HFF-Myc (cell line): ENCODE measurements around the gene VIM.

ENCODE experiments used
- DNase-seq: peaks from one replicate; pipeline ENCODE4 v3.0.0-alpha.2; 2011; ENCODE audit warnings: low read depth; ENCODE audit errors: extremely low read depth
- H3K4me3 ChIP-seq: replicated peaks from 2 replicates; pipeline ENCODE4 v1.5.1; 2011; ENCODE audit warnings: low read depth, mild to moderate bottlenecking, control low read depth, low read length
- CTCF ChIP-seq: IDR thresholded peaks from 2 replicates; pipeline ENCODE4 v1.5.1; 2012; ENCODE audit warnings: mild to moderate bottlenecking, low read depth, low read length, control low read depth; ENCODE audit errors: missing control alignments

The VIM gene

GRCh38 chr10:17228091-17229015 is at the start of gene VIM:
TSS of gene VIM (plus strand) at chr10:17228241. CDS start at chr10:17229423, 1,182 bp downstream.
- no peak for TF ChIP-seq CTCF
- DNase-seq, result peak; percentile 84

GRCh38 chr10:17179002-17179401 is 49.0 kb upstream of the VIM start:
- H3K4me3 ChIP-seq, result no peak overlapping the region
- TF ChIP-seq CTCF, result no peak
- no peak for DNase-seq

More at GRCh38 chr10:17228091-17229015, at the start of gene VIM:
- H3K4me3 ChIP-seq, result peak within 1 kb of the TSS; percentile 99

GRCh38 chr10:17181110-17181509 is 46.9 kb upstream of the VIM start:
- no peak for TF ChIP-seq CTCF
- H3K4me3 ChIP-seq, result no peak overlapping the region
- DNase-seq, result no peak

GRCh38 chr10:17181751-17182150 is 46.3 kb upstream of the VIM start:
- H3K4me3 ChIP-seq, result no peak overlapping the region
- no peak for DNase-seq
- TF ChIP-seq CTCF, result no peak

- no peak for TF ChIP-seq CTCF
- no peak for DNase-seq
- H3K4me3 ChIP-seq, result no peak overlapping the region
These were observed 44.9 kb upstream of the VIM start for GRCh38 chr10:17183110-17183509.

GRCh38 chr10:17185873-17186272 is 42.2 kb upstream of the VIM start:
- no peak for DNase-seq
- no peak for TF ChIP-seq CTCF
- no peak overlapping the region for H3K4me3 ChIP-seq
